GM19240 (cell line): ENCODE data around the gene GEMIN2.
"Not testable (repeated sequence)": the region's sequence is repeated elsewhere in the genome, so short reads cannot be mapped to it uniquely, and the experiment has no call there.

Experiments used
- DNase-seq: peaks from one replicate; pipeline ENCODE4 v3.0.0; 2011; ENCODE audit warnings: low spot score; ENCODE audit not compliant: insufficient read length

Gene GEMIN2

DNA sequence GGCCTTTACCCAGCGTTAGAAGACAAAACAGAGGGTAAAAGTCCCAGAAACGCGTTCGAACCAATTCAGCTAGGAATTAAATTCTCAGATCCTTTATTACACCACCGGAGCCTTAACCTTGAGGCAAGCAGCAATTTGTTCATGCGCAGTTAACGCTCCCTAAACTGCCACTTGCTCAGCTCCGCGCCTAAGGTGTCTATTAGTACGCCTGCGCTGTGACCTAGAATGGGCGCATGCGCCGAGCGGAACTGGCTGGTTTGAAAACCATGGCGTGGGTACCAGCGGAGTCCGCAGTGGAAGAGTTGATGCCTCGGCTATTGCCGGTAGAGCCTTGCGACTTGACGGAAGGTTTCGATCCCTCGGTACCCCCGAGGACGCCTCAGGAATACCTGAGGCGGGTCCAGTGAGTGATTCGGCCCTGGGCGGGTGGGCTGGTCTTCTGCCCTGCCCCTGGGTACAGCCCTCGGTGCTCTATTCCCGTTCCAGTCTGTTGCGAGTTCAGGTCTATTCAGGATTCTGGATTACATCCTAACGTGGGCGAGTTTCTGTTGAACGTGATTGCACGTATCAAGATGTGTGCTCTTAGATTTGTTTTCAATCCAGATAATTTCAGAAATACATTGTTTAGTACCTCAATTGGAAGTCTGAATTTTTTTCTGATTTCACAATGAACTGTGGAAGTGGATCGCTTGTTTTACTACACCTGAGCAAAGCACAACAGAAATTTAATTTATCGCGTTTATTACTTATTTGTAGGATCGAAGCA, at the start of gene GEMIN2:
TSS of gene GEMIN2 (plus strand) at position 251 of the 766 bp plus-strand sequence. CDS start at position 267, 16 bp downstream.
- peak; percentile 63 for DNase-seq

DNA sequence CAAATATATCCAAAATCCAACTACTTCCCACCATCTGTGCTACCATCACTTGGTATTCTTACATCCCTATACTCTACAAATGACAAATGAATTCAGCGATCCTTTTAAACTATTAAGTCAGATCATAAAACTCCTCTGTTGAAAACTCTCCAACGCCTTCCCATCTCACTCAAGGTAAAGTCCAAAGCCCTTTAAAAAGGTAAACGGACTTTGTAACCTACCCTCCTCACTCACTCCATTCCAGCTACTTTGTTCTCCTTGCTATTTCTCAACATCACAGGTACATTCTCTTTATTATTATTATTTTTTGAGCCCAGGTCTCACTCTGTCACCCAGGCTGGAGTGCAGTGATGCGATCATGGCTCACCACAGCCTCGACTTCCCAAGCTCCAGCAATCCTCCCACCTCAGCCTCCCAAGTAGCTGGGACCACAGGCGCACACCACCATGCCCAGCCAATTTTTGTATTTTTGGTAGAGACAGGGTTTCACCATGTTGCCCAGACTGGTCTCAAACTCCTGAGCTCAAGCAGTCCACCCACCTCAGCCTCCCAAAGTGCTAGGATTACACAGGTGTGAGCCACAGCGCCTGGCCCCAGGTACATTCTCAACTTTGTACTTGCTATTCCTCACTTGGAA, 44.8 kb upstream of the GEMIN2 start:
- not testable (repeated sequence) for DNase-seq

DNA sequence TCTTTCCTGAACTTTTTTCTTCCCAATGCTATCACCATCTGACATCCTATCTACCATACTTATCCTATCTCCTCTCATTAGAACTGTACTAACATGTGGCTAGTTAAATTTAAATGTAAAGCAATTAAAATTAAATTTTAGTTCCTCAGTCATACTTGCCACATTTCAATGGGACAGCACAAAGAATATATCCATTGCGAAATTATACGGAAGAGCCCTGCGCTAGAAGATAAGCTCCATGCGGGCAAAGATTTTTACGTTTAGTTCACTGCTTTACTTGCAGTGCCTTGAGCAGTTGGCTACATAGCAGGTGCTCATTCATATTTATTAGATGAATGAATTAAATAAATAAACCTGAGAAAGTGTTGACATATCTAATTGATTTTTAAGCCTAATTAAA, 44.2 kb upstream of the GEMIN2 start:
- DNase-seq = no peak

- DNase-seq = no peak
These were observed 43.0 kb upstream of the GEMIN2 start for GRCh38 chr14:39071096-39071495.

DNA sequence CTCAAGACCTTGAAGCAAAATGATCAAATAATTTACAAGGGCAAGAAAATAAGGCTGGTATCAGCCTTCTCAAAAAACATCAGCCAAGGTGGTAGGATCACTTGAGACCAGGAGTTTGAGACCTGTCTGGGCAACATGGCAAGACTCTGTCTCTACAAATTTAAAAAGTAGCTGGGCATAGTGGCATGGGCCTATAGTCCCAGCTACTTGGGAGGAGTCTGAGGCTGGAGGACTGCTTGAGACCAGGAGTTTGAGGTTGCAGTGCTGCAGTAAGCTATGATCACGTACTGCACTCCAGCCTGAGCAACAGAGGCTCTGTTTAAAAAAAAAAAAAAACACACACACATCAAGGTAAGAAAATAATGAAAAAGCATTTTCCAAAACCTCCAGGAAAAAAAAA, 33.2 kb upstream of the GEMIN2 start:
- no peak for DNase-seq

DNA sequence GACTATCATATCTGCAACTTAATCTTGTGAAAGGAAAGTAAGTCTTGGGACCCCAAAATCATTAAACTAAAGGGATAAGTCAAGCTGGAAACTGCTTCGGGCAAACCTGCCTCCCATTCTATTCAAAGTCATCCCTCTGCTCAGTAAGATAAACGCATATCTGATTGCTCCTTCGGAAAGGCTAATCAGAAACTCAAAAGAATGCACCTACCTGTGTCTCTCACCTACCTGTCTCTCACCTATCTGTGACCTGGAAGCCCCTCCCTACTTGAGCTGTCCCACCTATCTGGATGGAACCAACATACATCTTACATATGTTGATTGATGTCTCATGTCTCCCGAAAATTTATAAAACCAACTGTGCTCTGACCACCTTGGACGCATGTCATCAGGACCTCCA, 31.0 kb upstream of the GEMIN2 start:
- DNase-seq = no peak

GRCh38 chr14:39085933-39086332, 28.2 kb upstream of the GEMIN2 start:
- DNase-seq = no peak

DNA sequence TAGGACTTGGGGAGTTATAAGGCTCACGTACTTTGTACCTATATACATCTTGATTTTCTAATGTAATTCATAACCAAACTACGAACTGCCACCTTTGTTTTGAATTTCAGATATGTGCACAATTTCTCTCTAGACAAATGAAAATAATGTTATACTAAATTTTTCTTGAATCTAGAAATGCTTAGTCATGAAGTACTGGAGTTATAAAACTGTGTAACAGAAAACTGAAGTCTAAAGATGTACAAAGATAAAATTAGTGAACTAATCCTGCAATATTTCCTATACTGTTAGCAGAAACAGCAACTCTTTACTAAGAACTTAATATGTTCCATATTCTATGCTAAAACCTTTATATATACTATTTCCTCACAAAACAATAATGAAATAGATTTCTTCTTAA, 26.6 kb upstream of the GEMIN2 start:
- no peak for DNase-seq

DNA sequence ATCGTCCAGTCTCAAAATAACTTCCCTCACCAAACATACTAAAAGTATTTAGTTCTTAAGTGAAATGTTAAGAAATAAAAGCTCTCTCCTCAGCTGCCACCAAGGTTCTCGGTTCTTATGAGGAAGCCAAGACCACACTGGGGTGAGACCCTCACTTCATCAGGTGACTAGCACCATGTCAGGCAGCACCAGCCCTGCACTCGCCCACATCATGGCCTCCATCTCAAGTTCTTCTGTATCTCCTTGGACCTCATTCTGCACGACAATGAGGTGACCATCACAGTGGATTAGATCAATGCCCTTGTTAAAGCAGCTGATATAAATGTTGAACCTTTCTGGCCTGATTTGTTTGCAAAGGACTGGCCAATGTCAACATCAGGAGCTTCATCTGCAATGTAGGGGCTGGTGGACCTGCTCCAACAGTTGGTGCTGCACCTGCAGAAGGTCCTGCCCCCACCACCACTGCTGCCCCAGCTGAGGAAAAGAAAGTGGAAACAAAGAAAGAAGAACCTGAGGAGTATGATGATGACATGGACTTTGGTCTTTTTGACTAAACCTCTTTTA, 23.5 kb upstream of the GEMIN2 start:
- no peak for DNase-seq

DNA sequence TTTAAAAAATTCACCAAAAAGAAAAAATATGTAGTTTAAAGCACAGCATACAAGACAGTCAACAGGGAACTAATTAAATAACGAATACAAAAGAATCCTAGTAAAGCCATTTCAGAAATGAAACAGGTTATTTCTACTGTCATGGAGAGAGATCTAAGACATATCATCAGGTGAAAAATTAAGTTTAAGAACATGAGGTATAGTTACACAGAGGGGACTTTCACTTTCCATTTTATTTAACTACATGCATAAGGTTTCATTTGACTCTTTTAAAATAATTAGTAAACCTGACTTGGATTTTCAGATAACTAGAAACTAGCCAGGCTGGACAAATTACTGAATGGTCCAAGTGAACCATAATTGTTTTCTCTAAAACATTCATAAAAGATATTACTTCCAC, 22.4 kb upstream of the GEMIN2 start:
- DNase-seq = no peak

DNA sequence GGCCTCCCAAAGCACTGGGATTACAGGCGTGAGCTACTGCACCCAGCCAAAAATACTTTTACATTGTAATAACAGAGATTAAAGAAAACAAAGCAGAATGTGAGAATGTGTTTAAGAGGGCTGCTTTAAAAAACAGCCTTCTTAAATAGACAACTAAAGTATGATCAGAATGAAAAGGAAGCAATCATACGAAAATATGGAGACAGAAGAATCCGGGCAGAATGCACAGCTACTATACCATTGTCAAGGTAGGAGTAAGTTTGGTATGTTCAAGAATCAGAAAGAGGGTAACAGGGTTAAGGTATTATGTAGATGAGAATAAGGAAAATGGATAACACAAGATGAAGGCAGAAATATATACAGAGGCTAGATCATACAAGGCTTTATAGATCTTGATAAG, 19.6 kb upstream of the GEMIN2 start:
- no peak for DNase-seq

GRCh38 chr14:39097159-39097558, 17.0 kb upstream of the GEMIN2 start:
- DNase-seq = no peak

GRCh38 chr14:39099215-39099614, 14.9 kb upstream of the GEMIN2 start:
- not testable (repeated sequence) for DNase-seq

GRCh38 chr14:39099748-39100147, 14.4 kb upstream of the GEMIN2 start:
- no peak for DNase-seq

DNA sequence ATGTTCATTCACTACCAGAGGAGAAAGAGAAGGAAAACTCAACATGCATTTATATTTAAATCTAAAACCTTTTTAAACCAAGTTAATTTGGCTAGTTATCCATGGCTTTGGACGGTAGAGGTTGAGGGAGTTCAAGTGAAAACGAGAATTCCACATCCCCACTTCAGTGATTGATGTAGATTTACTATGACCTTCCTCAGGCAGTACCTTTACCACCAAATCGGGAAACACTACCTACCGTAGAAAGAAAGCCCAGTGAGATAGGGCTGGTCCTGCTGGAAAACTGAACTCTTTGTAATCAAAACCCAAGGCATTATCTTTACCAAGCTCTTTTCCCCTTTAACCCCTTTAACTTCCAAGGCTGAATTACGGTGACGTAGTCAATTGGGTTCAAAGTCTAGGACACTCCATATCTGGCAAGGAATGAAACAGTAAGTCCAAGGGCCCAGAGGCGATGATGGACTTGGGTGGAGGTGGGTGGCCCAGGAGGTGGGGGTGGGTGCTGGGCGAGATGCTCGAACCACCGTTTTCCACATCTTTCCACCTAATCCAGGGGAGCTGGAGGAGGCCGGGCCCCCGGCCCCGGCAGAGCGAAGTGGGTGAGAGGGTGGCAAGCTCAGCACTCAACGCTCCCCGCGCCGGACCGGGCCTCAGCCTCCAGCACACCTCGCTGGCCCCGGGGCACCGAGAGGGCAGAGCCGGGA, 11.7 kb upstream of the GEMIN2 start:
- no peak for DNase-seq

DNA sequence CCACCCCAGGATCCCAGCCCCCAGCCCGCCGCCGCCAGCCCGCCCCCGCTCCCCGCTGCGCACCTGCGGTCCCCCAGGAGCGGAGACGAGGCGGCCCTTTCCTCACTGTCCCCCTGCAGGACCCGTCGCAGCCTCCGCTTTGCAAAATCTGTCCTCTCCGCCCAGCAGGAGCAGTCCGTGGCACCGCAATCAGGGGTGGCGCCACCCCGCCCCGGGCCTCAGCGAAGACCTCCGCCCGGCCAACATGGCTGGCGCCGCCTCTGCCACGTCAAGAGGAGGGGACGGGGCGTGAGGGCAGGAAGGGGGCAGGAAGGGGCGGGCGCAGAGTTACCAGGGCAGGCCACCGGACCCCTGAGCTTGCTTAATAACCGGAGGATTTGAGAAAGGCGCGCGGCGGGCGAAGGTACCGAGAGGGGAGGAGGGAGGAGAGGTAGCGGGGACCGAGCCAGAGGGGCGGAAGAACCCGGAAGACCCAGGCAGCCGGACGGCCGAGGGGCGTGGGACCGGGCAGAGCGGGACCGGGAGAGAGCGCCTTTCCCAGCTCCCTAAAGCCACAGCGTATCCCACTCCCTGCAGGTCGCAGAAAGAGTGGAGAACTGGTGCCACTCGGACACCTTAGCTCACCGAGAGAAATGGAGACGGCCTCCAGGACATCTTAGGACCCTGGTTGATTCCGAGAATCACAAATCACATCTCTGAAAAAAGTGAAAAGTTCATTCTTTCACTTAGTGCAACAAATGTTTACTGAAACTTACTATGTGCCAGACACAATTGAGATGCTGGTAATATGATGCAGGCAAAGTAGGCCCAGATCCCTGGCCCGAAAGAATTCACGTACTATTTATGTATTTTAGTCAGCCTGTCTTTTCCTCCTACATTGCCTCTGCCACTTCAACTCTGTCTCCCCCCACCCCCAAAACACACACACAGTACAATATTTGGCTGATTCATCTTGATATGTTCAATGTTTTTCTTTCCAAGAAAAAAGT, 10.9 kb upstream of the GEMIN2 start, which contains the start of gene SEC23A:
TSS of gene SEC23A (minus strand) at position 267 of the 989 bp plus-strand sequence. CDS start 7,117 bp downstream, outside the sequence.
- DNase-seq = no peak

GRCh38 chr14:39104078-39104801, 9.9 kb upstream of the GEMIN2 start:
- not testable (repeated sequence) for DNase-seq

DNA sequence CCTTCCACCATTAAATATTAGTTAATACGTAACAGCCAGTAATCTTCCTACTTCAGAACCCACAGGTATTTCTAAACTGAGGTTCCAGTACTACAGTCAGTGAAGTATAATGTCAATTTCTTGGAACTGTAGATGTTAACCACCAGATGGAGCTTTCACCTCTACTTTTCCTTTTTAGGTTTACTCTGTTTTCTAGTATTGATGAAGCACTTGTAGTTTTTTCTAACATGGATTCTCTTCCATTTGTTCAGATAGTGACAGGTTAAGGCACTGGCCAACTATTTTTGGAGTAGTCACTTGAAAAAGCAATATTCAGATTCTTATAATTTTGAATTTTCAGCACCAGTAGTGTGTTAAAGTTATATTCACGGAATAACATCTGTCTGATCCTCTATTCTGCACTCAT, 6.5 kb upstream of the GEMIN2 start:
- DNase-seq = no peak

GRCh38 chr14:39108791-39109190, 5.3 kb upstream of the GEMIN2 start:
- no peak for DNase-seq
